ENCODE results near the gene EIF1AD. TPM values are rescaled to one million over a fixed set of nuclear protein-coding genes. Genes with fewer than 3 reads are reported as not detected.

Gene EIF1AD
- total and polyA plus RNA-seq, 2 of the 8 experiments (the other 6 are each of a cell fraction or from before 2014, with no cell fraction given): 32.6 to 39.9 TPM

DNA sequence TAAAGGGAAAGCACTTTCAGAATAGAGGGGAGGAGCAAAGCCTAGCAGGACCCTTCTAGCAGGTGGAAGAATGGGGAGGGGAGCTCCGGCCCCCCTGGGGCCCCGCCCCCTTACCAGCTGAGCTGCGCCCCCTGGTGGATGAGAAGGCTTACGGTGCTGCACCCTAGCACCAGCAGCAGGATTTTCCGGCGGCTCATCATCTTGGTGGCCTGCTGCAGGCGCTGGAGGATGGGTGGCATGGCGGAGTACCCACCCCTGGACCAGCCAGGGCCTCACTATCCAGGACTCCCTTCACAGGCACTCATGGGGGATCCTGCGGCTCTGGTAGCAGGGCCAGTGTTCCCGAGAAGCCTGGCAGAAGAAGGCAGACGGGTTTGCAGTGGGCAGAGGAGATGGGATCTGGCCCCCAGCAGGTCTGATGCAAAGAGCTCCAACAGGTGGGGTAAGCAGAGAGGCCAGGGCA is 43.3 kb upstream of the EIF1AD start:
- 0 out of 4 replicates have a peak overlapping the region, but pooled peaks of 1 of the 2 experiments have one; percentile 50 for H3K4me2 ChIP-seq (ENCODE audit: insufficient read depth in 1 of 2, low read depth in 2 of 2, low read length in 2 of 2)
- H4K91ac ChIP-seq (replicated peaks; ENCODE audit: insufficient read length, low read length): no peak overlapping the region
- H3K9ac ChIP-seq (replicated peaks in 1 of 4; ENCODE audit: extremely low read depth in 1 of 4, low read depth in 3 of 4, low read length in 3 of 4): no peak overlapping the region
- no peak overlapping the region for H2BK120ac ChIP-seq (replicated peaks; ENCODE audit: low read depth, low read length)
- no peak overlapping the region for H3K23ac ChIP-seq (ENCODE audit: insufficient read length)
- no peak overlapping the region for H3K14ac ChIP-seq (ENCODE audit: insufficient read length)
- no peak overlapping the region for H2BK5ac ChIP-seq (ENCODE audit: low read depth, low read length)
- H3K4me1 ChIP-seq (replicated peaks in 1 of 4; ENCODE audit: control insufficient read depth in 3 of 4, insufficient read depth in 4 of 4, low read length in 3 of 4): peaks cover 0 to 21% (median 14%) of the 10 kb centered on the region in 4 experiments; a peak in 6 of 7 replicates
- no peak overlapping the region for H4K5ac ChIP-seq (ENCODE audit: insufficient read length, low read depth, low read length)
- peak overlapping the region; percentile 60; the same call in 1 of the 2 replicates for H2BK12ac ChIP-seq (ENCODE audit: low read depth, low read length)
- no peak overlapping the region for H3K56ac ChIP-seq (replicated peaks; ENCODE audit: insufficient read length, low read depth, low read length)
- FAIRE-seq: peak; percentile 69
- peak; percentile 67 to 95 for DNase-seq (ENCODE audit: low read depth in 1 of 2, low spot score in 2 of 2)
- no peak overlapping the region for H3K4ac ChIP-seq (replicated peaks; ENCODE audit: insufficient read length, low read depth, low read length)
- peak overlapping the region; percentile 75 for H3K18ac ChIP-seq (ENCODE audit: extremely low read depth, low read length)
- H4K20me1 ChIP-seq (replicated peaks in 1 of 2; ENCODE audit: control insufficient read depth in 1 of 2, insufficient read depth in 2 of 2, low read length in 2 of 2): peaks cover 0 to 4% of the 10 kb centered on the region in 2 experiments
- ChIA-PET CTCF (ENCODE audit: partially characterized antibody) (interaction anchor here (0.6 to 5.7 kb wide), 36 partner anchors 8 to 267 kb away, joined by 3 to 39 read pairs (median 4); partner anchors contain the start of genes BANF1, CATSPER1, CCDC85B and CST6), POLR2A (ENCODE audit: partially characterized antibody) (interaction anchor here (0.6 to 1.6 kb wide), 11 partner anchors 9 to 325 kb away, joined by 3 to 8 read pairs (median 3); partner anchors contain the start of gene CST6)
- no peak overlapping the region for H2BK20ac ChIP-seq (ENCODE audit: low read length)
- H3K79me2 ChIP-seq (ENCODE audit: control insufficient read depth in 1 of 2, insufficient read depth in 2 of 2, low read length in 2 of 2): peaks cover 0 to 13% of the 10 kb centered on the region in 2 experiments; a peak in 1 of 4 replicates
- H3K27ac ChIP-seq (ENCODE audit: low read depth, low read length): no peak overlapping the region
- peak overlapping the region; percentile 92; the same call in 1 of the 2 replicates for H2BK15ac ChIP-seq (ENCODE audit: low read length)
- H3K36me3 ChIP-seq (ENCODE audit: control insufficient read depth in 2 of 4, insufficient read depth in 4 of 4, low read length in 3 of 4): peaks cover 0 to 17% (median 8%) of the 10 kb centered on the region in 4 experiments; a peak in 5 of 8 replicates
- H3K4me3 ChIP-seq (ENCODE audit: extremely low read depth in 1 of 4, insufficient read depth in 2 of 4, low read depth in 3 of 4, low read length in 4 of 4): no peak overlapping the region
- 37% methylated on average over 10 of the region's 11 CpGs; no CpG with 5 or more reads in 1 of the 2 experiments for WGBS, 2 experiments (ENCODE audit: extremely low coverage in 1 of 2, insufficient coverage in 1 of 2, insufficient read length in 1 of 2, insufficient replicate concordance in 2 of 2, low coverage in 1 of 2, low lambda C conversion rate in 2 of 2, missing lambda C conversion rate in 1 of 2)
- no peak overlapping the region for H2AFZ ChIP-seq (ENCODE audit: low read length)
- H4K8ac ChIP-seq (ENCODE audit: extremely low read depth, insufficient read depth, low read length): no peak overlapping the region
- H2AK5ac ChIP-seq (ENCODE audit: low read depth, low read length): peak overlapping the region; percentile 67; the same call in 1 of the 2 replicates
- H3K79me1 ChIP-seq (ENCODE audit: low read depth, low read length): peaks cover 9% of the 10 kb centered on the region
- no peaks in the 10 kb centered on the region for H3K27me3 ChIP-seq (replicated peaks in 1 of 4; ENCODE audit: control insufficient read depth in 3 of 4, extremely low read depth in 1 of 4, insufficient read depth in 3 of 4, low read length in 3 of 4)
- H3K23me2 ChIP-seq (ENCODE audit: low read depth, low read length): peaks cover 6% of the 10 kb centered on the region; the same call in 1 of the 2 replicates
- H3K9me3 ChIP-seq (ENCODE audit: insufficient read depth in 2 of 2, low read depth in 1 of 2, low read length in 1 of 2): peaks cover 0 to 10% of the 10 kb centered on the region in 2 experiments; a peak in 1 of 4 replicates
- TF ChIP-seq RAD21 (IDR thresholded peaks at IDR 0.05 in 1 of 2, conservative IDR thresholded peaks at IDR 0.05 in 1 of 2; ENCODE audit: low read depth in 2 of 2, low read length in 2 of 2) (peak; percentile 44 to 63), EP300 (IDR thresholded peaks at IDR 0.05; ENCODE audit: borderline replicate concordance in 1 of 2, low read depth in 2 of 2, low read length in 2 of 2) (no peak), HDAC6 (IDR thresholded peaks at IDR 0.05; ENCODE audit: low read depth, low read length) (no peak), EZH2 (IDR thresholded peaks at IDR 0.05; ENCODE audit: low read depth, low read length, severe bottlenecking) (no peak), TCF12 (IDR thresholded peaks at IDR 0.05; ENCODE audit: low read depth, low read length) (peak; percentile 64; the same call in 1 of the 2 replicates), SIX5 (IDR thresholded peaks at IDR 0.05; ENCODE audit: low read depth, low read length) (no peak)
- TF ChIP-seq, protein P1, sequence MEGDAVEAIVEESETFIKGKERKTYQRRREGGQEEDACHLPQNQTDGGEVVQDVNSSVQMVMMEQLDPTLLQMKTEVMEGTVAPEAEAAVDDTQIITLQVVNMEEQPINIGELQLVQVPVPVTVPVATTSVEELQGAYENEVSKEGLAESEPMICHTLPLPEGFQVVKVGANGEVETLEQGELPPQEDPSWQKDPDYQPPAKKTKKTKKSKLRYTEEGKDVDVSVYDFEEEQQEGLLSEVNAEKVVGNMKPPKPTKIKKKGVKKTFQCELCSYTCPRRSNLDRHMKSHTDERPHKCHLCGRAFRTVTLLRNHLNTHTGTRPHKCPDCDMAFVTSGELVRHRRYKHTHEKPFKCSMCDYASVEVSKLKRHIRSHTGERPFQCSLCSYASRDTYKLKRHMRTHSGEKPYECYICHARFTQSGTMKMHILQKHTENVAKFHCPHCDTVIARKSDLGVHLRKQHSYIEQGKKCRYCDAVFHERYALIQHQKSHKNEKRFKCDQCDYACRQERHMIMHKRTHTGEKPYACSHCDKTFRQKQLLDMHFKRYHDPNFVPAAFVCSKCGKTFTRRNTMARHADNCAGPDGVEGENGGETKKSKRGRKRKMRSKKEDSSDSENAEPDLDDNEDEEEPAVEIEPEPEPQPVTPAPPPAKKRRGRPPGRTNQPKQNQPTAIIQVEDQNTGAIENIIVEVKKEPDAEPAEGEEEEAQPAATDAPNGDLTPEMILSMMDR (IDR thresholded peaks at IDR 0.05; ENCODE audit: control extremely low read depth in 1 of 3, insufficient read depth in 1 of 3, low read depth in 1 of 3, low read length in 3 of 3): peak; percentile 95 to 97 (median 96)
- TF ChIP-seq, protein P2, sequence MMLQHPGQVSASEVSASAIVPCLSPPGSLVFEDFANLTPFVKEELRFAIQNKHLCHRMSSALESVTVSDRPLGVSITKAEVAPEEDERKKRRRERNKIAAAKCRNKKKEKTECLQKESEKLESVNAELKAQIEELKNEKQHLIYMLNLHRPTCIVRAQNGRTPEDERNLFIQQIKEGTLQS (IDR thresholded peaks at IDR 0.05; ENCODE audit: insufficient read depth, low read depth, low read length): peak; percentile 44; the same call in 1 of the 2 replicates

Data from H1 (cell line).